CD1c-positive myeloid dendritic cell (primary cell): ENCODE data around the gene ORAI1.
A peak's percentile ranks its signal among the peaks of the same experiment; 100 is the strongest.
"Not testable (repeated sequence)": the region's sequence is repeated elsewhere in the genome, so short reads cannot be mapped to it uniquely, and the experiment has no call there.

Source experiments
- DNase-seq: peaks from one replicate; pipeline ENCODE4 v3.0.0-alpha.2; 2016; ENCODE audit errors: extremely low spot score

The ORAI1 gene

GRCh38 chr12:121626087-121626852, at the start of gene ORAI1:
Gene ORAI1 (plus strand): TSS chr12:121626530.
- peak; percentile 95 for DNase-seq

DNA sequence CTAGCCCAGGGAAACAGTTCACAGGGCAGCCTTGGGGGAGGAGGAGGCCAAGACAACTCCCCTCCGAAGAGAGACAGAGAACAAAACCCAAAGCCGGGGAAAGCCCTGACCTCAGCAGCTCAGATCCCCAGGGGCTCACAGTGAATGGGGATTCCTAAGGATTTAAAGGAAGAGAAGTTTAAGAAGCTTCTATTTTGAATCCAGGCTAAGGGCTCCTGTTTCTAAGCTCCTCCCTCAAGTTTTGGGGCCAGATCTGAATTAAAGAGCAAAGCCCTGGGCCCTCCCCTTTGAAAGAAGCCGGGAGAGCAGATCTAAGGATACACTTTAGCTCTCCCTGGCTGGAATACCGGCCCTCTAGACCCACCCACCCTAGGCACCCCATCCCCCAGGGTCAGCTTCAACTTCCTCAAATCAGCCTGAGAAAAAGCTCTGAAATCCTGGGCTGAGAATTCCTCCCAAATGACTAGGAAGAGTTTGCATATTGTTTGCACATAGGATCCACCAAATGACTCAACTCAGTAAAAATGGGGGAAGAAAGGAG, 49.4 kb upstream of the ORAI1 start:
- DNase-seq, result peak; percentile 73

- DNase-seq, result no peak
These were observed 48.7 kb upstream of the ORAI1 start for GRCh38 chr12:121577443-121578180.

DNA sequence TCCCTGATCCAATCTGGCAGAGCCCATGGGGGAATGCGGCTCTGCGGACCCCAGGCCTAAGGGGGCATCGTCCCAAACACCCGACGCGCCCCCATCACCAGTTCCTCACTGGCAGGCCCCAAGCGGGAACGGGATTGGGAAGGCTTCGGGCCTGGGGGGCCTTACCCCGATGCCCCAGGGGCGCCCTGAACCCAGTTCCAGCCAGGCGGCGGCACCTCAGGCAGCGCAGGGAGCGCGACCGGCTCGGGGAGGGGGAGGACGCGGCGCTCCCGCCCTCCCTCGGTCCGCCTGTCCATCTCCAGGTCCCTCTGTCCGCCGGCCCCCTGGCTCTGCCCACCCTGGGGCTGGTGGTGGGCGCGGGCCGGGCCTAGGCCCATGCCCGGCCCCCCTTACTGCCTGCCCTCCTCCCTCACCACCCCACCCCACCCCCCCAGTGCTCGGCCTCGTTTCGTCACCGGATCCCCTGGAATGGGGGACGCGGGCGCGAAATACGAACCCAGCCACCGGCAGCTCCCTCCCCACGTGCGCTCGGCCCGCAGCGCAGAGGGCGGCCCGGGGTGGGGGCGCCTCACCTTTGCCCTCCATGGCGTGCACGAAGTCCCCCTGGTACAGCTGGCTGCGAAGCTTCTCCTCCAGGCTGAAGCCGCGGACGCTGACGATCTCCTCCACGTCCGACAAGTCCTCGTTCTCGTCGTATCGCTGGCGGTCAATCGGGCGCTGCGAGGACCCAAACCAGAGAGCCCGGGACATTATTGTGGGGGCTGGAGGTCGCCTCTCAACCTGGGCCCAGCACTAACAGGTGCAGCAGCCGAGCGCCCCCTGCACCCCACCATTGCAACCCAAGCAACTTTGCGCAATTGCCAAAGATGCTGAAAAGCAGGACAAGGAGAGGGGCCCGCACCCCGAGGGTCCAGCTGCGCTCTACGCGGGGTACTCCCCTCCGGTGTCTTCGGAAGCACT, 47.8 kb upstream of the ORAI1 start:
- DNase-seq, result no peak

GRCh38 chr12:121579190-121579791, 47.0 kb upstream of the ORAI1 start:
- peak; percentile 36 for DNase-seq

DNA sequence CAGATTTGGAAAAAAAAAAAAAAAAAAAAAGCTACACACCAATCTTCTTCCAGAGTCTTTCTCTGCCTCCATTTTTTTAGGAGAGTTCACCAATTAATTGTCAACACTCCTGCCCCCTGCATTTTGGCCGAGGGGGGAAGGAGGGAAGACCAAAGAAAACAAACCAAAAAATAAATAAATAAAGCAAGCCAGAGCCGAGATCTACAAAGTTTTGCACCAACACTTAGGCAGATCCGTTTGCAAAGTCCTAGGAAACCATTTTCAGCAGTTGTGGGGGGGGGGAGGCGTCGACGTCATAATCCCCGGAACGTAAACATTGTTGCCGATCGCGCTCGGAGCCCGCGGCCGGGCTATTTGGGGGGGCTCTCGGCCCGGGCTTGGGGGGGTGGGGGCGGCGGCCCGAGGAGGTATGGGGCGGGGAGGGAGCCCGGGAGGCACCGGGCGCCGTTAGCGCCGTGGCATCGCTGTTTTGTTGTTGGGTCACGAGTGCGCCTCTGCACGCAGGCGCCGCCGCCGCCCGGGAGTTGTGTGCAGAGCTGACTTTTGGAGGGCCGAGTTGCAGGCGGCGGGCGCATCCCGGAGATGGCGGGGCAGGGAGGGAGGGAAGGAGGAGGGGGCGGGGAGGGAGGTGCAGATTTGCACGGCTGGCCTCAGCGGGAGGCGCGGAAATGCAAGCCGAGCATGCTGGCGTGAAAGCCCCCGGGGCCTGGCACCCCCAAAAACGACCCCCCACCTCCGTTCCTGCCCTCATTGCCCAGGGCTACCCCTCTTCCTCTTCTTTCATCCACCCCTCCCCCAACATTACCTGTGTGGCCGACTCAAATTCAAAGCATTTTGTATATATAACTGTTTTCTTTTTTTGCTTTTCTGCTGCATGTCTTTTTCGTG, 46.1 kb upstream of the ORAI1 start:
- peak; percentile 69 for DNase-seq

DNA sequence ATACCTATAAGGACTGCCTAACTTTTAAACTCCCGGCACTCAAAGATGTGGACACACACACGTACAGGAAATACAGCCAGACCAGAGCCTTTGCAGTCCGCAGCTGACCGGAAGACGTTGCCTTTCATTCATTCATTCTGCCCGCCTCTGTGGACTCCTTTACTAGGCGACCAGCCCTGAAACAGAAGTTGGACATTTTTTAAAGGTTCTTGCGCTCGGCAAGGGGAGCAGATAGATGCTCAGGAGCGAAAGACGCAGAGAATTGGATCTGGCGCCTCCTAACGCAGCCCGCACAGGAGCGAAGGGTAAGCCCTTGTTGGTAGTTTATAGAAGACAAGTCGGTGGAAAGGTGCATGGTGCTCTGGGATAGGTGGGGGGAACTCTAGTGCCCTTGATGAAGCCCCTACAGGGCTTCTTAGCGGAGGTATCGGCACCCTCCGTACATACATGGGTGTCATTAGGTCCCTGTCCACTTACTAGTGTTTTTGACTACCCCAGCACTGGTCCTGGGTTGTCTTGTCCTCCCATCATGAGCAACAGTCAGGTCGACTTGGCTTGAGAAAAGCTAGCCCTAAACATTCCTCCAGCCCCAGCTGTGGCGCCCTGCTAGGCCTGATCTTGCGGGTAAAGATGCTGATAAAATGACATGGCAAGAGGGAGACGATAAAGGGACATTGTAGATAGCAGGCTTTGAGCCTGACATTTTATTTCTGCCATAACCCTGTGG, 45.2 kb upstream of the ORAI1 start, which contains the start of gene KDM2B:
Gene KDM2B, minus strand, starts transcription at position 65 of the 727 bp plus-strand sequence. CDS start 112 bp downstream, outside the sequence.
- DNase-seq, result peak; percentile 15

- DNase-seq, result peak; percentile 74
These were observed 44.5 kb upstream of the ORAI1 start for GRCh38 chr12:121581686-121582429.

GRCh38 chr12:121582583-121583333, 43.6 kb upstream of the ORAI1 start:
- DNase-seq, result peak; percentile 22

DNA sequence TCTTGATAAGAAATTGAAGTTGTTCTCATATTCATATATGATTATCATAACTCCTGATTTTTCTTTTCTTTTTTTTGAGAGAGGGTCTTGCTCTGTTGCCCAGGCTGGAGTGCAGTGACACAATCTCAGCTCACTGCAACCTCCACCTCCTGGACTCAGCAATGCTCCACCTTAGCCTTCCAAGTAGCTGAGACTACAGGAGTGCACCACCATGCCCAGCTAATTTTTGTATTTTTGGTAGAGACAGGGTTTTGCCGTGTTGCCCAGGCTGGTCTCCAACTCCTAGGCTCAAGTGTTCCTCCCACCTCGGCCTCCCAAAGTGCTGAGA, 43.0 kb upstream of the ORAI1 start:
- not testable (repeated sequence) for DNase-seq

- DNase-seq, result not testable (repeated sequence)
These were observed 41.4 kb upstream of the ORAI1 start for GRCh38 chr12:121584885-121585284.

DNA sequence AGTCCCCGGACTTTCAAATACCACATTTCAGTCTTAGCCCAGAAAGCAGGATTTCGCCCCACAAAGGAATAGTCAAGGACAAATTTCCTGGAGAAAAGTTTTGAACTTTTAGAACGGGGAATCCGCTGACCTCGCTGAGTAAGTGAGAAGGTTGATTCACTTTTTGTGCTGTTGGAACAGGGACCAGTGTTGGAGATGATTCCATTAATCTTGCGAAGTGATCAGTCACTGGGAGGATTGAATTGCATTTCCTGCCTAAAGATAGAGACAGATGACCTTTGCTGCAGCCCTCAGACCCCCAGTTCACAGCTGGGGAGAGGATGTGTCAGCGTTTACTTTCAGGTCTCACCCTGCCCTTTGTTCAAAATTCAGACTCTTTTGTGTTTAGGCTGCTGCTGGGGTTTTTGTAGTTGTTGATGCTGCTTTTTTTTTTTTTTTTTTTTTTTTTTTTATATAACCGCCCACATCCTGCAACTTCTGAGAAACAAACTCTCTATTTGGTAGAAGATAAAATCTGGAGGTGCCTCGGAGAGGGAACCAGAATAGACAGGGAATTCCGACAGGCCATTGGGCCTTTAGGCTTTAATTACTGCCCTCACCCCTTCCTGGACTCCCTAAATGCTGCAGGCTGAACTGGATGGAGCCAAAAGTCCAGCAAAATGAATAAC, 35.7 kb upstream of the ORAI1 start:
- DNase-seq, result peak; percentile 56

DNA sequence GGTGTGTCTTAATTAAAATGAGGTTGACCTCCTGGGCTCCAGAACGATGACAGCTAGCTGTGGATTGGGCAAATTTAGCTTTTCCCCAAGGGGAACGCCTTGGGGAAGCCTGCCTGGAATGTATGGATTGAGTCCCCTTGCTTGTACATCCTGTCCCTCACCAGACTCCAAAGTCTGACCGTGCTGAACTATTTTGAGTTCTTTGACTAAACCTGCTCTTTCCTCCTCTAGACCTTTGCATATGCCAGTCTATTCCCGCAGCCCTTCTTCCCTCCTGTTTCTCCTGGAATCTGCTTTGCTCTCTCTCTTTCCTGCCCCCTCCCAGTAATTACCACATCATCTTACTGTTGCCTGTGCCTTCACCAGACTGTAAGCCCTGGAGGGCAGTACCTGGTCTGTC, 34.0 kb upstream of the ORAI1 start:
- DNase-seq, result no peak

DNA sequence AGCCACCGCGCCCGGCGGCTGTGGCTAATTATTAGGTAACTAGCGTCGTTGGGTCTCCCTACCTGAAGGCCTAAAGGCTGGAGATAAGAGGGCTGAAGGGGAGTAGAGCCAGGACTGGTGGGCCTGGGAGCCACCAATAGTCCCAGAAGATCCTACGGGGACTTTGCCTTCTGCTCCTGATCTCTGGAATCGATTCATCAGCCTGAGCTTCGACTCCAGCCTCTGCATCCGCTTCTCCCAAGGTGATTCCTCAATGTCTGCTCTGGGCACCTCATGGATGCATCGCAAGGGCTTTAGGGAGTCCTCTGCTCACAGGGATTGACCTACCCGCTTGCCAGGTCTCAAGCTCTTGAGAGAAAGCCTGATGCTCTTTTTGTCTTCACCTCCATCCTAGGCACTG, 30.8 kb upstream of the ORAI1 start:
- DNase-seq, result no peak

DNA sequence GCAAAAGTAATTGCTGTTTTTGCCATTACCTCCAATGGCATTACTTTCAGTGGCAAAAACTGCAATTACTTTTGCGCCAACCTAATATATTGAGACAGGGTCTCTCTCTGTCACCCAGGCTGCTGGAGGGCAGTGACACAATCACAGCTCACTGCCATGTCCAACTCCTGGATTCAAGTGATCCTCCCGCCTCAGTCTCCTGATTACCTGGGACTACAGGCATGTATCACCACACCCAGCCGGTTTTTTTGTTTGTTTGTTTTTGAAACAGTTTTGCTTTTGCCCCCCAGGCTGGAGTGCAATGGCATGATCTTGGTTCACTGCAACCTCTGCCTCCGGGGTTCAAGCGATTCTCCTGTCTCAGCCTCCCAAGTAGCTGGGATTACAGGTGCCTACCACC, 29.8 kb upstream of the ORAI1 start:
- DNase-seq, result no peak

- DNase-seq, result no peak
These were observed 25.5 kb upstream of the ORAI1 start for GRCh38 chr12:121600702-121601336.

GRCh38 chr12:121602766-121603165, 23.6 kb upstream of the ORAI1 start:
- no peak for DNase-seq
